ENCODE data around the gene CCL20.

CCL20 gene

GRCh38 chr2:227804975-227805374 is 8.7 kb upstream of the CCL20 start:
- DNase-seq (ENCODE audit: low spot score) = no peak

GRCh38 chr2:227805578-227805977 is 8.1 kb upstream of the CCL20 start:
- no peak for DNase-seq (ENCODE audit: low spot score)

- DNase-seq (ENCODE audit: low spot score) = no peak
Measured at GRCh38 chr2:227808936-227809335, 4.7 kb upstream of the CCL20 start.

- no peak for DNase-seq (ENCODE audit: low spot score)
Measured at GRCh38 chr2:227812001-227812400, 1.6 kb upstream of the CCL20 start.

GRCh38 chr2:227813229-227813561 is 447 bp upstream of the CCL20 start:
- no peak for DNase-seq (ENCODE audit: low spot score)

GRCh38 chr2:227815066-227815465 is 1.4 kb downstream of the CCL20 start:
- no peak for DNase-seq (ENCODE audit: low spot score)

GRCh38 chr2:227816507-227817294 is 3.1 kb downstream of the CCL20 start:
- no peak for DNase-seq (ENCODE audit: low spot score)

- DNase-seq (ENCODE audit: low spot score) = no peak
Measured at GRCh38 chr2:227817336-227817735, 3.7 kb downstream of the CCL20 start.

- DNase-seq (ENCODE audit: low spot score) = no peak
Measured at GRCh38 chr2:227817850-227818674, 4.4 kb downstream of the CCL20 start.

- no peak for DNase-seq (ENCODE audit: low spot score)
Measured at GRCh38 chr2:227818675-227819397, 5.2 kb downstream of the CCL20 start.

- DNase-seq (ENCODE audit: low spot score) = no peak
Measured at GRCh38 chr2:227819398-227819697, 5.7 kb downstream of the CCL20 start.

GRCh38 chr2:227821043-227821942 is 7.7 kb downstream of the CCL20 start:
- no peak for DNase-seq (ENCODE audit: low spot score)

- DNase-seq (ENCODE audit: low spot score) = no peak
Measured at GRCh38 chr2:227822416-227823003, 8.9 kb downstream of the CCL20 start.

GRCh38 chr2:227823922-227824321 is 10.3 kb downstream of the CCL20 start:
- no peak for DNase-seq (ENCODE audit: low spot score)

GRCh38 chr2:227824711-227825110 is 11.1 kb downstream of the CCL20 start:
- no peak for DNase-seq (ENCODE audit: low spot score)

- DNase-seq (ENCODE audit: low spot score) = no peak
Measured at GRCh38 chr2:227826019-227826521, 12.4 kb downstream of the CCL20 start.

- no peak for DNase-seq (ENCODE audit: low spot score)
Measured at GRCh38 chr2:227826563-227826962, 12.9 kb downstream of the CCL20 start.

- DNase-seq (ENCODE audit: low spot score) = no peak
Measured at GRCh38 chr2:227827143-227827542, 13.5 kb downstream of the CCL20 start.

- no peak for DNase-seq (ENCODE audit: low spot score)
Measured at GRCh38 chr2:227828477-227828912, 14.9 kb downstream of the CCL20 start.

GRCh38 chr2:227829337-227829736 is 15.7 kb downstream of the CCL20 start:
- DNase-seq (ENCODE audit: low spot score) = no peak

- DNase-seq (ENCODE audit: low spot score) = no peak
Measured at GRCh38 chr2:227834423-227834822, 20.8 kb downstream of the CCL20 start.

All from NAMALWA (cell line).